Measurements from ENCODE around the gene NEMP2.

NEMP2 gene

GRCh38 chr2:190561094-190561493, 26.6 kb upstream of the NEMP2 start:
- TF ChIP-seq CTCF (IDR thresholded peaks at IDR 0.05; ENCODE audit: low read depth, low read length): no peak
- DNase-seq (ENCODE audit: low read depth in 2 of 2): no peak
- no peak overlapping the region for H3K4me3 ChIP-seq (replicated peaks in 1 of 2; ENCODE audit: low read depth in 2 of 2, low read length in 2 of 2)

GRCh38 chr2:190554357-190555006, 20.0 kb upstream of the NEMP2 start:
- no peak overlapping the region for H3K4me3 ChIP-seq (replicated peaks in 1 of 2; ENCODE audit: low read depth in 2 of 2, low read length in 2 of 2)
- no peak for DNase-seq (ENCODE audit: low read depth in 2 of 2)
- no peak for TF ChIP-seq CTCF (IDR thresholded peaks at IDR 0.05; ENCODE audit: low read depth, low read length)

- TF ChIP-seq CTCF (IDR thresholded peaks at IDR 0.05; ENCODE audit: low read depth, low read length): no peak
- no peak overlapping the region for H3K4me3 ChIP-seq (replicated peaks in 1 of 2; ENCODE audit: low read depth in 2 of 2, low read length in 2 of 2)
- no peak for DNase-seq (ENCODE audit: low read depth in 2 of 2)
Observed at GRCh38 chr2:190553254-190553653, 18.7 kb upstream of the NEMP2 start.

GRCh38 chr2:190551928-190552327, 17.4 kb upstream of the NEMP2 start:
- DNase-seq (ENCODE audit: low read depth in 2 of 2): peak in 1 of 2 donors; percentile 78
- no peak for TF ChIP-seq CTCF (IDR thresholded peaks at IDR 0.05; ENCODE audit: low read depth, low read length)
- H3K4me3 ChIP-seq (replicated peaks in 1 of 2; ENCODE audit: low read depth in 2 of 2, low read length in 2 of 2): no peak overlapping the region

GRCh38 chr2:190550137-190550536, 15.6 kb upstream of the NEMP2 start:
- DNase-seq (ENCODE audit: low read depth in 2 of 2): no peak
- no peak overlapping the region for H3K4me3 ChIP-seq (replicated peaks in 1 of 2; ENCODE audit: low read depth in 2 of 2, low read length in 2 of 2)
- no peak for TF ChIP-seq CTCF (IDR thresholded peaks at IDR 0.05; ENCODE audit: low read depth, low read length)

- no peak overlapping the region for H3K4me3 ChIP-seq (replicated peaks in 1 of 2; ENCODE audit: low read depth in 2 of 2, low read length in 2 of 2)
- DNase-seq (ENCODE audit: low read depth in 2 of 2): no peak
- TF ChIP-seq CTCF (IDR thresholded peaks at IDR 0.05; ENCODE audit: low read depth, low read length): no peak
Observed at GRCh38 chr2:190547886-190548285, 13.4 kb upstream of the NEMP2 start.

- DNase-seq (ENCODE audit: low read depth in 2 of 2): no peak
- no peak for TF ChIP-seq CTCF (IDR thresholded peaks at IDR 0.05; ENCODE audit: low read depth, low read length)
- H3K4me3 ChIP-seq (replicated peaks in 1 of 2; ENCODE audit: low read depth in 2 of 2, low read length in 2 of 2): no peak overlapping the region
Observed at GRCh38 chr2:190546734-190547133, 12.2 kb upstream of the NEMP2 start.

All from cardiac fibroblast (primary cell).